Measurements from ENCODE around the gene MIDN. TPM values are rescaled to one million over a fixed set of nuclear protein-coding genes. Genes with fewer than 3 reads are reported as not detected.

MIDN gene
- total and polyA plus RNA-seq, 2 of the 4 experiments (the other 2 are of a cell fraction): 2.5 to 26.0 TPM

DNA sequence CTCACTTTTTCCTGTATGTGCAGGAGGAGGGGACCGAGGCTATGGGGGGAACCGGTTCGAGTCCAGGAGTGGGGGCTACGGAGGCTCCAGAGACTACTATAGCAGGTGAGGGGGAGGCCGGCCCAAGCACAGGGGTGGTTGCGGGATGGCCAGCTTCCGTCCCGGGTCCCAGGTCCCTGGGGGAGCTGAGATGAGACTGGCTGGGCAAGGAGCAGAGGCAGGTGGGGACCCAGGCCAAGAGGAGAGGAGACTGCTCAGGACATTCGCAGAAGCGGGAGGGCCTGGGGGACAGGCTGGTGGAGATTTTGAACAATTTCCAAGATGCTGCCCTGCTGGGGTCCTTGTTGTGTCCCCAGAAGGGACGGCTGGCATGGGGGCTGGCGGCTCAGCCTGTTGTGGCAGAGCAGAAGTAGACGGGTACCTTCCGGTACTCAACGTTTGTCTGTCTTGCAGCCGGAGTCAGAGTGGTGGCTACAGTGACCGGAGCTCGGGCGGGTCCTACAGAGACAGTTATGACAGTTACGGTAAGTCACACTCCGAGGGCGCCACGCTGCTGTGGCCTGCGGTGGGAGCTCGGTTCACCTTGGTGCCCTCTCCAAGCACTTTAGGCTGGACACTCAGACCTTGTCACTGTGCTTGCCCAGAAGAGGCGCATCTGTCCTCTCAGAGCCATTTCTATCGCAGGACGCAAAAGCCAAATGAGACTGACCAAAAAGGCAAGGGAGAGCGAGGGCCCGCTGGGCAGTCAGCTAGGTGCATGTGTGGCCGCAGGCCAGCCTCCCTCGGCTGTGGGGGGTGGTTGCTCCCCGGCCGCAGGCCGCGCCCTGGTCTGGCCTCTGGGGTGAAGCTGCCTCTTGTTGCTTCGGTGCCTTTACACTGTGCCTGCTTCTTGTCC lies 23.4 kb downstream of the MIDN start:
- H4K91ac ChIP-seq (ENCODE audit: insufficient read depth, low read depth, low read length): no peak overlapping the region
- ATAC-seq (ENCODE audit: low read depth) (no peak), DNase-seq (no peak)
- no peak overlapping the region for H3K9ac ChIP-seq (ENCODE audit: low read depth, low read length)
- H3K36me3 ChIP-seq (ENCODE audit: control insufficient read depth, insufficient read depth, low read length): peaks cover 44% of the 10 kb centered on the region
- intact Hi-C loops (cut with micrococcal nuclease) (no loop called here), dilution Hi-C loops (cut with HindIII; ENCODE audit: low sequenced_read_pairs, unreplicated experiment) (no loop called here), in situ Hi-C loops (cut with MboI; ENCODE audit: low sequenced_read_pairs) (no loop called here)
- no peak overlapping the region for H2BK5ac ChIP-seq (ENCODE audit: low read depth, low read length, poor library complexity, severe bottlenecking)
- no peak overlapping the region for H4K8ac ChIP-seq (ENCODE audit: low read depth in 2 of 2, low read length in 2 of 2)
- H3K9me3 ChIP-seq (ENCODE audit: control insufficient read depth, insufficient read depth, low read length): no peaks in the 10 kb centered on the region
- H3K9me1 ChIP-seq (ENCODE audit: insufficient read depth, low read length): no peaks in the 10 kb centered on the region; the same call in 1 of the 2 replicates
- H3K56ac ChIP-seq (ENCODE audit: extremely low read depth, insufficient read depth, low read length): no peak overlapping the region
- no peak overlapping the region for H3K4ac ChIP-seq (ENCODE audit: low read depth, low read length)
- H3K23ac ChIP-seq (ENCODE audit: low read depth, low read length): peak overlapping the region; percentile 56; the same call in 1 of the 2 replicates
- peaks cover 23 to 69% of the 10 kb centered on the region in 2 experiments; a peak in 3 of 4 replicates for H3K79me1 ChIP-seq (ENCODE audit: low read depth in 1 of 2, low read length in 2 of 2)
- H3K4me3 ChIP-seq (ENCODE audit: insufficient read depth, low read depth, low read length): no peak overlapping the region
- ChIA-PET POLR2A (ENCODE audit: unreplicated experiment) (interaction anchor here (1.0 kb wide), 1 partner anchor 19 kb away, joined by 4 read pairs; no protein-coding TSS in a partner anchor), CTCF (interaction anchor here (0.7 kb wide), 2 partner anchors 27 to 51 kb away, joined by 3 read pairs; no protein-coding TSS in a partner anchor)
- H4K5ac ChIP-seq (ENCODE audit: low read depth, low read length): no peak overlapping the region
- H2AFZ ChIP-seq (replicated peaks; ENCODE audit: low read length, poor library complexity): no peak overlapping the region
- WGBS, 2 experiments (ENCODE audit: extremely low coverage in 2 of 2, insufficient read length in 1 of 2): 91% methylated on average over 20 of the region's 37 CpGs; no CpG with 5 or more reads in 1 of the 2 experiments
- H2BK20ac ChIP-seq (ENCODE audit: low read depth, low read length): no peak overlapping the region
- no peak overlapping the region for H2BK120ac ChIP-seq (ENCODE audit: low read depth, low read length)
- H3K4me2 ChIP-seq (ENCODE audit: low read depth, low read length): no peak overlapping the region; the same call in 1 of the 2 replicates
- no peaks in the 10 kb centered on the region for H3K27me3 ChIP-seq (ENCODE audit: control insufficient read depth, insufficient read depth, low read length)
- H4K20me1 ChIP-seq (ENCODE audit: insufficient read depth, low read length): peaks cover 76% of the 10 kb centered on the region
- H2AK5ac ChIP-seq (ENCODE audit: low read depth, low read length): no peak overlapping the region
- no peak overlapping the region for H3K27ac ChIP-seq (ENCODE audit: insufficient read depth, low read length)
- peak overlapping the region; percentile 75 for H2AK9ac ChIP-seq (replicated peaks; ENCODE audit: low read depth, low read length, poor library complexity)
- H3K14ac ChIP-seq (replicated peaks; ENCODE audit: low read depth, low read length): no peak overlapping the region
- TF ChIP-seq, protein P1, sequence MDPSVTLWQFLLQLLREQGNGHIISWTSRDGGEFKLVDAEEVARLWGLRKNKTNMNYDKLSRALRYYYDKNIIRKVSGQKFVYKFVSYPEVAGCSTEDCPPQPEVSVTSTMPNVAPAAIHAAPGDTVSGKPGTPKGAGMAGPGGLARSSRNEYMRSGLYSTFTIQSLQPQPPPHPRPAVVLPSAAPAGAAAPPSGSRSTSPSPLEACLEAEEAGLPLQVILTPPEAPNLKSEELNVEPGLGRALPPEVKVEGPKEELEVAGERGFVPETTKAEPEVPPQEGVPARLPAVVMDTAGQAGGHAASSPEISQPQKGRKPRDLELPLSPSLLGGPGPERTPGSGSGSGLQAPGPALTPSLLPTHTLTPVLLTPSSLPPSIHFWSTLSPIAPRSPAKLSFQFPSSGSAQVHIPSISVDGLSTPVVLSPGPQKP (IDR thresholded peaks at IDR 0.05; ENCODE audit: borderline replicate concordance, low read depth, low read length): no peak
- TF ChIP-seq RAD21 (IDR thresholded peaks at IDR 0.05; ENCODE audit: low read length) (no peak), POLR2A (IDR thresholded peaks at IDR 0.05; ENCODE audit: low read depth, low read length) (no peak), MAZ (IDR thresholded peaks at IDR 0.05; ENCODE audit: borderline replicate concordance, low read depth, low read length) (no peak), NFE2L2 (IDR thresholded peaks at IDR 0.05; ENCODE audit: low read depth, low read length) (no peak)
- H3K4me1 ChIP-seq (ENCODE audit: control insufficient read depth, insufficient read depth, low read length): peaks cover 40% of the 10 kb centered on the region
- no peak overlapping the region for H3K18ac ChIP-seq (ENCODE audit: low read depth, low read length)
- no TSS peak for BruUV-seq (replicated peaks)
- H2BK15ac ChIP-seq (ENCODE audit: low read depth, low read length): no peak overlapping the region
